H1 (cell line): ENCODE measurements around the gene ATOH8.

ENCODE experiments used
- CTCF ChIP-seq, 3 experiments: IDR thresholded peaks; 1 replicate in 2 of 3; 2 replicates in 1 of 3; pipeline versions ENCODE4 v1.5.1 to v1.6.1; 2011; ENCODE audit warnings: low read length in 3 of 3, mild to moderate bottlenecking in 3 of 3, inconsistent platforms in 2 of 3, low read depth in 1 of 3, moderate library complexity in 1 of 3; ENCODE audit not compliant: insufficient read depth in 1 of 3; ENCODE audit errors: control extremely low read depth in 1 of 3
- EZH2 ChIP-seq: fragments of 200-600 bp; sonication (generic); IDR thresholded peaks from 2 replicates; pipeline ENCODE4 v1.7.1; 2012; ENCODE audit warnings: low read depth, mild to moderate bottlenecking, moderate library complexity, low read length, inconsistent platforms; ENCODE audit not compliant: severe bottlenecking
- MAX ChIP-seq: IDR thresholded peaks from 2 replicates; pipeline ENCODE4 v1.6.1; 2012; ENCODE audit warnings: inconsistent platforms
- POLR2A ChIP-seq, 2 experiments: IDR thresholded peaks; 1 replicate in 1 of 2; 2 replicates in 1 of 2; pipeline ENCODE4 v1.6.1; 2011; ENCODE audit warnings: low read depth in 2 of 2, low read length in 2 of 2, mild to moderate bottlenecking in 2 of 2; ENCODE audit errors: control extremely low read depth in 1 of 2
- SP1 ChIP-seq: IDR thresholded peaks from 2 replicates; pipeline ENCODE4 v1.6.1; 2011; ENCODE audit warnings: low read depth, low read length
- SUZ12 ChIP-seq: fragments of 200-600 bp; sonication (generic); IDR thresholded peaks from 2 replicates; pipeline ENCODE4 v1.6.1; 2012; ENCODE audit warnings: mild to moderate bottlenecking, inconsistent platforms, low read length, moderate library complexity, mixed read lengths

- TF ChIP-seq CTCF (IDR thresholded peaks at IDR 0.05; ENCODE audit: control extremely low read depth in 1 of 3, insufficient read depth in 1 of 3, low read depth in 1 of 3, low read length in 3 of 3) (no peak), SP1 (no peak), EZH2 (no peak), SUZ12 (no peak), POLR2A (IDR thresholded peaks at IDR 0.05; ENCODE audit: control extremely low read depth in 1 of 2, low read depth in 2 of 2, low read length in 2 of 2) (no peak), MAX (no peak)
These were observed 14.2 kb downstream of the ATOH8 start for GRCh38 chr2:85767803-85768665.
